ENCODE data around the gene NDRG2. TPM values are rescaled to one million over a fixed set of nuclear protein-coding genes. Genes with fewer than 3 reads are reported as not detected.

The NDRG2 gene
- polyA plus RNA-seq, 3 donors: 6.8 to 11.7 (median 11.1) TPM

GRCh38 chr14:21063479-21063878, 38.6 kb upstream of the NDRG2 start:
- Histone ChIP-seq H4K20me1 (ENCODE audit: insufficient read depth, low read length) (no peaks in the 10 kb centered on the region), H3K4me2 (replicated peaks; ENCODE audit: extremely low read depth, low read length, poor library complexity, severe bottlenecking) (no peak overlapping the region), H2AFZ (ENCODE audit: insufficient read depth, low read depth, low read length, poor library complexity, severe bottlenecking) (no peak overlapping the region), H3K27me3 (ENCODE audit: control insufficient read depth in 2 of 2, insufficient read depth in 2 of 2, low read length in 2 of 2) (peaks cover 0 to 14% of the 10 kb centered on the region in 2 donors), H3K79me2 (ENCODE audit: insufficient read depth, low read length) (no peaks in the 10 kb centered on the region), H3K4me3 (replicated peaks in 1 of 3; ENCODE audit: low read depth in 2 of 3, low read length in 3 of 3) (no peak overlapping the region), H3K27ac (ENCODE audit: low read depth in 1 of 2, low read length in 2 of 2) (no peak overlapping the region), H3K4me1 (ENCODE audit: control insufficient read depth in 1 of 2, insufficient read depth in 2 of 2, low read length in 2 of 2) (peaks cover 1% of the 10 kb centered on the region in 2 donors), H3K9me3 (replicated peaks in 1 of 2; ENCODE audit: control insufficient read depth in 1 of 2, insufficient read depth in 1 of 2, low read length in 2 of 2) (no peaks in the 10 kb centered on the region), H3K9ac (ENCODE audit: insufficient read depth, low read length, poor library complexity, severe bottlenecking) (no peak overlapping the region), H3K36me3 (replicated peaks in 1 of 2; ENCODE audit: control insufficient read depth in 1 of 2, insufficient read depth in 2 of 2, low read length in 2 of 2) (no peaks in the 10 kb centered on the region)
- Mint-ChIP-seq H3K4me1 (peaks cover 3% of the 10 kb centered on the region), H3K9me3 (peaks cover 0 to 2% (median 0%) of the 10 kb centered on the region in 7 donors), H3K4me3 (no peak overlapping the region), H3K36me3 (peaks cover 0 to under 1% of the 10 kb centered on the region in 2 donors), H3K27me3 (ENCODE audit: low read depth in 3 of 3) (peaks cover 8 to 20% (median 16%) of the 10 kb centered on the region in 3 donors), H3K27ac (no peak overlapping the region)
- TF ChIP-seq CTCF (IDR thresholded peaks at IDR 0.05): no peak
- intact Hi-C loops (cut with micrococcal nuclease): loop anchor here in 1 of 2 donors (10.0 kb wide), 1 partner anchor 49 kb away; no protein-coding TSS in a partner anchor
- 95% methylated on average over 3 of the region's 3 CpGs for WGBS (ENCODE audit: insufficient coverage)
- no peak for DNase-seq

- no peak overlapping the region for H3K27ac Mint-ChIP-seq
- TF ChIP-seq CTCF (IDR thresholded peaks at IDR 0.05): no peak
- no peaks in the 10 kb centered on the region for H3K79me2 ChIP-seq (ENCODE audit: insufficient read depth, low read length)
- H3K36me3 Mint-ChIP-seq: no peaks in the 10 kb centered on the region
- H4K20me1 ChIP-seq (ENCODE audit: insufficient read depth, low read length): no peaks in the 10 kb centered on the region
- no peak overlapping the region for H3K9ac ChIP-seq (ENCODE audit: insufficient read depth, low read length, poor library complexity, severe bottlenecking)
- H3K4me3 ChIP-seq (replicated peaks in 1 of 3; ENCODE audit: low read depth in 2 of 3, low read length in 3 of 3): no peak overlapping the region
- no peak overlapping the region for H3K4me3 Mint-ChIP-seq
- H3K27me3 ChIP-seq (ENCODE audit: control insufficient read depth in 2 of 2, insufficient read depth in 2 of 2, low read length in 2 of 2): peaks cover 0 to 8% of the 10 kb centered on the region in 2 donors
- intact Hi-C loops (cut with micrococcal nuclease): loop anchor here in 1 of 2 donors (10.0 kb wide), 1 partner anchor 47 kb away; no protein-coding TSS in a partner anchor
- H3K9me3 Mint-ChIP-seq: peaks cover 0 to 2% (median 0%) of the 10 kb centered on the region in 7 donors
- H3K4me2 ChIP-seq (replicated peaks; ENCODE audit: extremely low read depth, low read length, poor library complexity, severe bottlenecking): no peak overlapping the region
- no peaks in the 10 kb centered on the region for H3K36me3 ChIP-seq (replicated peaks in 1 of 2; ENCODE audit: control insufficient read depth in 1 of 2, insufficient read depth in 2 of 2, low read length in 2 of 2)
- H2AFZ ChIP-seq (ENCODE audit: insufficient read depth, low read depth, low read length, poor library complexity, severe bottlenecking): no peak overlapping the region
- peaks cover 11 to 17% (median 15%) of the 10 kb centered on the region in 3 donors for H3K27me3 Mint-ChIP-seq (ENCODE audit: low read depth in 3 of 3)
- H3K4me1 Mint-ChIP-seq: no peaks in the 10 kb centered on the region
- no peak for DNase-seq
- H3K4me1 ChIP-seq (ENCODE audit: control insufficient read depth in 1 of 2, insufficient read depth in 2 of 2, low read length in 2 of 2): no peaks in the 10 kb centered on the region
- no peaks in the 10 kb centered on the region for H3K9me3 ChIP-seq (replicated peaks in 1 of 2; ENCODE audit: control insufficient read depth in 1 of 2, insufficient read depth in 1 of 2, low read length in 2 of 2)
- H3K27ac ChIP-seq (ENCODE audit: low read depth in 1 of 2, low read length in 2 of 2): no peak overlapping the region
- 100% methylated on average over 2 of the region's 3 CpGs for WGBS (ENCODE audit: insufficient coverage)
Measured at GRCh38 chr14:21061347-21061668, 36.4 kb upstream of the NDRG2 start.
